Peyer's patch (tissue), 4 donors: ENCODE data around the gene SLC17A8. TPM values are rescaled to one million over a fixed set of nuclear protein-coding genes. Genes with fewer than 3 reads are reported as not detected.
"Not testable (repeated sequence)": the region's sequence is repeated elsewhere in the genome, so short reads cannot be mapped to it uniquely, and the experiment has no call there.

Source experiments
- DNase-seq, 3 donors: peaks; one replicate each; pipeline ENCODE4 v3.0.0-alpha.2; 2017 to 2019
- H3K27ac ChIP-seq, 4 donors: fragments of 200-600 bp; sonication (generic); one replicate each; pipeline ENCODE4 v1.5.1; 2016 to 2019
- H3K27me3 ChIP-seq, 2 donors: fragments of 200-600 bp; sonication (generic); one replicate each; pipeline ENCODE4 v1.5.1; 2019
- H3K36me3 ChIP-seq, 3 donors: fragments of 200-600 bp; sonication (generic); one replicate each; pipeline ENCODE4 v1.5.1; 2016 to 2019
- H3K4me1 ChIP-seq, 4 donors: fragments of 200-600 bp; sonication (generic); one replicate each; pipeline ENCODE4 v1.5.1; 2016 to 2019
- H3K4me3 ChIP-seq, 4 donors: fragments of 200-600 bp; sonication (generic); 1 replicate in 3 of 4; 2 replicates in 1 of 4; pipeline ENCODE4 v1.5.1; 2016 to 2019; ENCODE audit warnings: mild to moderate bottlenecking in 1 of 4
- H3K9me3 ChIP-seq, 4 donors: fragments of 200-600 bp; sonication (generic); one replicate each; pipeline ENCODE4 v1.5.1; 2016 to 2019; ENCODE audit warnings: mild to moderate bottlenecking in 1 of 4
- POLR2A ChIP-seq, 2 donors: fragments of 450-650 bp; IDR thresholded peaks; one replicate each; pipeline ENCODE4 v1.5.1; 2017; ENCODE audit warnings: antibody characterized with exemption in 2 of 2, mild to moderate bottlenecking in 2 of 2, moderate library complexity in 2 of 2
- total RNA-seq, 4 donors: library from RNA; depleted of rRNA; stranded (reverse); fragments of >200 nt; gene quantifications; one replicate each; pipeline ENCODE4 v1.1.0, GENCODE V29; 2016
- TF ChIP-seq, protein P1 (sequence below), 6 experiments: fragments of 450-650 bp in 4 of 6; fragments of 200-600 bp in 2 of 6; sonication (generic) in 1 of 6; IDR thresholded peaks; one replicate each; pipeline ENCODE4 v1.5.1; 2017 to 2019; ENCODE audit warnings: antibody characterized with exemption in 6 of 6, mild to moderate bottlenecking in 3 of 6, moderate library complexity in 1 of 6

The SLC17A8 gene
- 100 to 1,000 TPM in 1 of 4 donors, 10 to 100 TPM in 2, not detected in 1; 61.9 to 212 (median 83.1) TPM for total RNA-seq

GRCh38 chr12:100356644-100357223, at the start of gene SLC17A8:
Gene SLC17A8 (plus strand): TSS chr12:100357074. CDS start chr12:100357392, 318 bp downstream.
- H3K4me1 ChIP-seq, result no peaks in the 10 kb centered on the region
- no peak within 1 kb of the TSS for H3K27ac ChIP-seq
- TF ChIP-seq POLR2A (IDR thresholded peaks at IDR 0.05), result no peak
- TF ChIP-seq, protein P1, sequence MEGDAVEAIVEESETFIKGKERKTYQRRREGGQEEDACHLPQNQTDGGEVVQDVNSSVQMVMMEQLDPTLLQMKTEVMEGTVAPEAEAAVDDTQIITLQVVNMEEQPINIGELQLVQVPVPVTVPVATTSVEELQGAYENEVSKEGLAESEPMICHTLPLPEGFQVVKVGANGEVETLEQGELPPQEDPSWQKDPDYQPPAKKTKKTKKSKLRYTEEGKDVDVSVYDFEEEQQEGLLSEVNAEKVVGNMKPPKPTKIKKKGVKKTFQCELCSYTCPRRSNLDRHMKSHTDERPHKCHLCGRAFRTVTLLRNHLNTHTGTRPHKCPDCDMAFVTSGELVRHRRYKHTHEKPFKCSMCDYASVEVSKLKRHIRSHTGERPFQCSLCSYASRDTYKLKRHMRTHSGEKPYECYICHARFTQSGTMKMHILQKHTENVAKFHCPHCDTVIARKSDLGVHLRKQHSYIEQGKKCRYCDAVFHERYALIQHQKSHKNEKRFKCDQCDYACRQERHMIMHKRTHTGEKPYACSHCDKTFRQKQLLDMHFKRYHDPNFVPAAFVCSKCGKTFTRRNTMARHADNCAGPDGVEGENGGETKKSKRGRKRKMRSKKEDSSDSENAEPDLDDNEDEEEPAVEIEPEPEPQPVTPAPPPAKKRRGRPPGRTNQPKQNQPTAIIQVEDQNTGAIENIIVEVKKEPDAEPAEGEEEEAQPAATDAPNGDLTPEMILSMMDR (IDR thresholded peaks at IDR 0.05), result no peak
- no peaks in the 10 kb centered on the region for H3K36me3 ChIP-seq
- peak within 1 kb of the TSS in 1 of 4 donors; percentile 11 for H3K4me3 ChIP-seq
- DNase-seq, result no peak
- no peaks in the 10 kb centered on the region for H3K9me3 ChIP-seq
- no peaks in the 10 kb centered on the region for H3K27me3 ChIP-seq

GRCh38 chr12:100308138-100308537, 48.7 kb upstream of the SLC17A8 start:
- not testable (repeated sequence) for H3K4me1 ChIP-seq, H3K27me3 ChIP-seq, H3K4me3 ChIP-seq, H3K27ac ChIP-seq, DNase-seq, H3K9me3 ChIP-seq
- peaks cover 0 to 37% (median 0%) of the 10 kb centered on the region in 3 donors for H3K36me3 ChIP-seq

DNA sequence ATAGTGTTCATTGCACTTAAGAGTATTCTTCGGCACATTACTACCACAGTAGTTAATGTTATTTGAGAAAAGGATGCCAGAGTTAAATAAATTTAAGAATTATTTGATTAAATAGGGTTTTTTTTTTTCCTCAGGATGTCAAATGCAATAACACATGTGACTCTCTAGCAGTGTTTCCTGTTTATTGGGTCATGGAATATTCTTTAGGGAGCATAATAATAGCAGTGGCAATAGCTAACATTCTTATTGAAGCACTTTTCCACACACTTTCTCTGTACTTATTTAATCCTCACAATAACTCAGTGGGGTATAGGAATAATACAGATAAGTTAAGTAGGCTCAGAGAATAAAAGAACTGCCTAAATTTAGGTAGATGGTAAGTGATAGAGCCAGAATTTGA, 45.6 kb upstream of the SLC17A8 start:
- TF ChIP-seq POLR2A (IDR thresholded peaks at IDR 0.05), result no peak
- TF ChIP-seq, protein P1 (IDR thresholded peaks at IDR 0.05), result no peak
- no peaks in the 10 kb centered on the region for H3K4me1 ChIP-seq
- H3K27ac ChIP-seq, result no peak overlapping the region
- no peak overlapping the region for H3K4me3 ChIP-seq
- H3K27me3 ChIP-seq, result no peaks in the 10 kb centered on the region
- peaks cover 0 to 46% (median 0%) of the 10 kb centered on the region in 3 donors for H3K36me3 ChIP-seq
- no peaks in the 10 kb centered on the region for H3K9me3 ChIP-seq
- DNase-seq, result no peak

GRCh38 chr12:100317371-100317770, 39.5 kb upstream of the SLC17A8 start:
- no peak for TF ChIP-seq POLR2A (IDR thresholded peaks at IDR 0.05)
- TF ChIP-seq, protein P1 (IDR thresholded peaks at IDR 0.05), result no peak
- Histone ChIP-seq H3K4me1 (no peaks in the 10 kb centered on the region), H3K4me3 (no peak overlapping the region), H3K27ac (no peak overlapping the region), H3K9me3 (no peaks in the 10 kb centered on the region), H3K36me3 (peaks cover 0 to 72% (median 0%) of the 10 kb centered on the region in 3 donors), H3K27me3 (no peaks in the 10 kb centered on the region)
- no peak for DNase-seq

- TF ChIP-seq, protein P1 (IDR thresholded peaks at IDR 0.05), result no peak
- TF ChIP-seq POLR2A (IDR thresholded peaks at IDR 0.05), result no peak
- Histone ChIP-seq H3K9me3 (no peaks in the 10 kb centered on the region), H3K27me3 (no peaks in the 10 kb centered on the region), H3K27ac (no peak overlapping the region), H3K4me1 (no peaks in the 10 kb centered on the region), H3K4me3 (no peak overlapping the region), H3K36me3 (peaks cover 0 to 43% (median 0%) of the 10 kb centered on the region in 3 donors)
- DNase-seq, result no peak
These were observed 32.4 kb upstream of the SLC17A8 start for GRCh38 chr12:100324498-100324897.

DNA sequence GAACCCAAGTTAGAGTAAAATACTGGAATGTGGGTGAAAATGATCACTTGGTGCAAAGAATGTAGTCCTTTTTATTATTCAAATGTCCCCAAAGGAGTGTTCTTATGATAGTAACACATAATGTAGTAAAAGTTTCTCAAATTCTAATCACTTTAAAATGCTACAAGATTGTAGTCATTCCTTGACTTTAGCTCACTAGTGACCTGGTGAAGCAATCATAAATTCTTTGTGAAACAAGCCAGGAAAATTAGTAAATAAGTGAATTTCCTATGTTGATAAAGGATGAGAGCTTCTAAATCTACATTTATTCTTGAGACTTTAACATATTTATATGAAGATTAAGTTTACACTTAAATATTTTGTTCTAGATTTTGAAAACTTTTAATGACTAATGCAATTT, 30.7 kb upstream of the SLC17A8 start:
- Histone ChIP-seq H3K9me3 (no peaks in the 10 kb centered on the region), H3K36me3 (peaks cover 0 to 51% (median 0%) of the 10 kb centered on the region in 3 donors), H3K4me3 (no peak overlapping the region), H3K4me1 (no peaks in the 10 kb centered on the region), H3K27me3 (no peaks in the 10 kb centered on the region), H3K27ac (no peak overlapping the region)
- no peak for DNase-seq
- TF ChIP-seq, protein P1 (IDR thresholded peaks at IDR 0.05), result no peak
- TF ChIP-seq POLR2A (IDR thresholded peaks at IDR 0.05), result no peak
